Ascending aorta (tissue), 2 donors: Measurements from ENCODE around the gene CDH7. TPM values are rescaled to one million over a fixed set of nuclear protein-coding genes. Genes with fewer than 3 reads are reported as not detected.

Experiments used
- DNase-seq, 2 donors: peaks; one replicate each; pipeline ENCODE4 v3.0.0-alpha.2; 2019; ENCODE audit warnings: low spot score in 2 of 2
- H3K27ac ChIP-seq, 2 donors: fragments of 200-600 bp; sonication (generic); one replicate each; pipeline ENCODE4 v1.5.1; 2016 to 2017; ENCODE audit warnings: mild to moderate bottlenecking in 1 of 2
- H3K27me3 ChIP-seq: fragments of 200-600 bp; sonication (generic); one replicate; pipeline ENCODE4 v1.5.1; 2017
- H3K36me3 ChIP-seq, 2 donors: fragments of 200-600 bp; sonication (generic); one replicate each; pipeline ENCODE4 v1.5.1; 2016
- H3K4me1 ChIP-seq, 2 donors: fragments of 200-600 bp; sonication (generic); one replicate each; pipeline ENCODE4 v1.5.1; 2016 to 2017; ENCODE audit warnings: mild to moderate bottlenecking in 1 of 2
- H3K4me3 ChIP-seq, 2 donors: fragments of 200-600 bp; sonication (generic); one replicate each; pipeline ENCODE4 v1.5.1; 2016 to 2017; ENCODE audit warnings: mild to moderate bottlenecking in 1 of 2
- H3K9me3 ChIP-seq, 2 donors: fragments of 200-600 bp; sonication (generic); one replicate each; pipeline ENCODE4 v1.5.1; 2016
- intact Hi-C: fragments of 100-400 bp; cut with DNase I; formaldehyde crosslinking; loops from one replicate; pipeline ENCODE4 v1.15.1; 2023
- total RNA-seq: library from RNA; depleted of rRNA; stranded (reverse); fragments of >200 nt; gene quantifications from one replicate; pipeline ENCODE4 v1.1.0, GENCODE V29; 2016
- TF ChIP-seq, protein P1 (sequence below), 3 experiments: fragments of 200-600 bp in 2 of 3; fragments of 450-650 bp in 1 of 3; sonication (generic) in 2 of 3; IDR thresholded peaks; one replicate each; pipeline ENCODE4 v1.5.1; 2016 to 2019; ENCODE audit warnings: antibody characterized with exemption in 3 of 3, mild to moderate bottlenecking in 1 of 3, moderate library complexity in 1 of 3

CDH7 gene
- total RNA-seq, 1 donor from 2014 or later: not detected

GRCh38 chr18:65869527-65869926, 118.7 kb downstream of the CDH7 start:
- Histone ChIP-seq H3K9me3 (no peaks in the 10 kb centered on the region), H3K36me3 (no peaks in the 10 kb centered on the region), H3K27ac (no peak overlapping the region), H3K27me3 (no peaks in the 10 kb centered on the region), H3K4me1 (no peaks in the 10 kb centered on the region), H3K4me3 (no peak overlapping the region)
- intact Hi-C loops: no loop called here
- no peak for DNase-seq
- TF ChIP-seq, protein P1, sequence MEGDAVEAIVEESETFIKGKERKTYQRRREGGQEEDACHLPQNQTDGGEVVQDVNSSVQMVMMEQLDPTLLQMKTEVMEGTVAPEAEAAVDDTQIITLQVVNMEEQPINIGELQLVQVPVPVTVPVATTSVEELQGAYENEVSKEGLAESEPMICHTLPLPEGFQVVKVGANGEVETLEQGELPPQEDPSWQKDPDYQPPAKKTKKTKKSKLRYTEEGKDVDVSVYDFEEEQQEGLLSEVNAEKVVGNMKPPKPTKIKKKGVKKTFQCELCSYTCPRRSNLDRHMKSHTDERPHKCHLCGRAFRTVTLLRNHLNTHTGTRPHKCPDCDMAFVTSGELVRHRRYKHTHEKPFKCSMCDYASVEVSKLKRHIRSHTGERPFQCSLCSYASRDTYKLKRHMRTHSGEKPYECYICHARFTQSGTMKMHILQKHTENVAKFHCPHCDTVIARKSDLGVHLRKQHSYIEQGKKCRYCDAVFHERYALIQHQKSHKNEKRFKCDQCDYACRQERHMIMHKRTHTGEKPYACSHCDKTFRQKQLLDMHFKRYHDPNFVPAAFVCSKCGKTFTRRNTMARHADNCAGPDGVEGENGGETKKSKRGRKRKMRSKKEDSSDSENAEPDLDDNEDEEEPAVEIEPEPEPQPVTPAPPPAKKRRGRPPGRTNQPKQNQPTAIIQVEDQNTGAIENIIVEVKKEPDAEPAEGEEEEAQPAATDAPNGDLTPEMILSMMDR (IDR thresholded peaks at IDR 0.05): no peak

DNA sequence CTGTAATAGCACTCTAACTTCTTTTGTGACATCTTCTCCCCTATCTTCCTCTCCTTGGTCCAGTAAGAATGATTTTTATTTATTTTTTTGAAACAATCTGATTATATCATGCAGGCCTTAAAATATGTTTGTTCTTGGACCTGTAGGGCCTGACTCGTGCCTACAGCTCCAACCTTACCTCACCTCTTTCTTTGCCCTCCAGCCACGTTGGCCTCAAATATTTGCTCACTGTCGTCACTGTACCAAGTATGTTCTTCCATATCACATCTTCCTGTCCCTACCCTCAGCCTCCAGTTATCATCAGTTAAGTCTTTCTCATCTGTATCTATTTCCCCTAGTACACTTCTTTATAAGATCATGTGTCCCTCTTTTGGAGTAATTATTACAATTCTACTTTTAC, 125.5 kb downstream of the CDH7 start:
- Histone ChIP-seq H3K4me1 (no peaks in the 10 kb centered on the region), H3K9me3 (no peaks in the 10 kb centered on the region), H3K27ac (no peak overlapping the region), H3K4me3 (no peak overlapping the region), H3K36me3 (no peaks in the 10 kb centered on the region), H3K27me3 (no peaks in the 10 kb centered on the region)
- no peak for DNase-seq
- TF ChIP-seq, protein P1 (IDR thresholded peaks at IDR 0.05): no peak
- intact Hi-C loops: no loop called here

- H3K9me3 ChIP-seq: no peaks in the 10 kb centered on the region
- no peaks in the 10 kb centered on the region for H3K4me1 ChIP-seq
- intact Hi-C loops: no loop called here
- no peak overlapping the region for H3K27ac ChIP-seq
- no peaks in the 10 kb centered on the region for H3K36me3 ChIP-seq
- TF ChIP-seq, protein P1 (IDR thresholded peaks at IDR 0.05): no peak
- no peak for DNase-seq
- H3K4me3 ChIP-seq: no peak overlapping the region
- no peaks in the 10 kb centered on the region for H3K27me3 ChIP-seq
Observed at GRCh38 chr18:65897292-65897691, 146.5 kb downstream of the CDH7 start.

- no peak overlapping the region for H3K4me3 ChIP-seq
- H3K36me3 ChIP-seq: no peaks in the 10 kb centered on the region
- H3K27me3 ChIP-seq: no peaks in the 10 kb centered on the region
- intact Hi-C loops: no loop called here
- H3K9me3 ChIP-seq: no peaks in the 10 kb centered on the region
- TF ChIP-seq, protein P1 (IDR thresholded peaks at IDR 0.05): no peak
- no peaks in the 10 kb centered on the region for H3K4me1 ChIP-seq
- H3K27ac ChIP-seq: no peak overlapping the region
- no peak for DNase-seq
Observed at GRCh38 chr18:65901522-65901921, 150.7 kb downstream of the CDH7 start.

DNA sequence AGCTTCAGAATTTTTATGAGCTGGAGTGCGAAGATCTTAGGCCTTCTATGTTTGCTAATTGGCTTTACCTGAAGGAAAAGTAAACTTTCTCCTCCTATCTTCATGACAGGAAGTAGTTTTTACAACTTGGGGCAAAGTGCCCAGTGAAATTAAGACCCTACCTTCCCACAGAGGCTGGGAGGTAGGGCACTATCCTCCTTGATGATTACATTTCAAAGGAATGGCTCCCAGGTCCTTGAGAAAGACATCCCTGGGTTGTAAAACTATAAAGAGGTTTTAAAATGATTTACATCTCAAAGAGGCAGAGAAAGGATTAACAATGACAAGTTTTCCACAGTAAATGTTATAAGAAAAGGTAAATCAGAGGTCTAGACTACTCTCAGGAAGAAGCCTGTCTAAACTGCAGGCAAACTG, 155.8 kb downstream of the CDH7 start:
- Histone ChIP-seq H3K36me3 (no peaks in the 10 kb centered on the region), H3K27ac (no peak overlapping the region), H3K4me1 (no peaks in the 10 kb centered on the region), H3K9me3 (no peaks in the 10 kb centered on the region), H3K27me3 (no peaks in the 10 kb centered on the region), H3K4me3 (no peak overlapping the region)
- DNase-seq: no peak
- intact Hi-C loops: no loop called here
- TF ChIP-seq, protein P1 (IDR thresholded peaks at IDR 0.05): no peak

GRCh38 chr18:65907281-65907680, 156.5 kb downstream of the CDH7 start:
- TF ChIP-seq, protein P1 (IDR thresholded peaks at IDR 0.05): no peak
- H3K4me3 ChIP-seq: no peak overlapping the region
- H3K36me3 ChIP-seq: no peaks in the 10 kb centered on the region
- H3K4me1 ChIP-seq: no peaks in the 10 kb centered on the region
- DNase-seq: no peak
- intact Hi-C loops: no loop called here
- H3K27me3 ChIP-seq: no peaks in the 10 kb centered on the region
- H3K9me3 ChIP-seq: no peaks in the 10 kb centered on the region
- H3K27ac ChIP-seq: no peak overlapping the region
